ENCODE results near the gene SLX4IP.

The SLX4IP gene

GRCh38 chr20:10603971-10604864 lies 169.1 kb downstream of the SLX4IP start:
- H3K4me3 ChIP-seq (ENCODE audit: low read depth, low read length): no peak overlapping the region
- no peak for TF ChIP-seq CTCF (IDR thresholded peaks at IDR 0.05; ENCODE audit: insufficient read depth, low read depth, low read length, missing control alignments)
- DNase-seq (ENCODE audit: low read depth): no peak

- DNase-seq (ENCODE audit: low read depth): no peak
- H3K4me3 ChIP-seq (ENCODE audit: low read depth, low read length): no peak overlapping the region
- no peak for TF ChIP-seq CTCF (IDR thresholded peaks at IDR 0.05; ENCODE audit: insufficient read depth, low read depth, low read length, missing control alignments)
Observed at GRCh38 chr20:10604865-10605440, 169.8 kb downstream of the SLX4IP start.

GRCh38 chr20:10605547-10606195 lies 170.6 kb downstream of the SLX4IP start:
- no peak for TF ChIP-seq CTCF (IDR thresholded peaks at IDR 0.05; ENCODE audit: insufficient read depth, low read depth, low read length, missing control alignments)
- H3K4me3 ChIP-seq (ENCODE audit: low read depth, low read length): no peak overlapping the region
- no peak for DNase-seq (ENCODE audit: low read depth)

GRCh38 chr20:10609276-10609675 lies 174.2 kb downstream of the SLX4IP start:
- DNase-seq (ENCODE audit: low read depth): no peak
- H3K4me3 ChIP-seq (ENCODE audit: low read depth, low read length): no peak overlapping the region
- no peak for TF ChIP-seq CTCF (IDR thresholded peaks at IDR 0.05; ENCODE audit: insufficient read depth, low read depth, low read length, missing control alignments)

GRCh38 chr20:10609770-10610169 lies 174.7 kb downstream of the SLX4IP start:
- H3K4me3 ChIP-seq (ENCODE audit: low read depth, low read length): no peak overlapping the region
- TF ChIP-seq CTCF (IDR thresholded peaks at IDR 0.05; ENCODE audit: insufficient read depth, low read depth, low read length, missing control alignments): no peak
- no peak for DNase-seq (ENCODE audit: low read depth)

GRCh38 chr20:10610251-10610650 lies 175.1 kb downstream of the SLX4IP start:
- TF ChIP-seq CTCF (IDR thresholded peaks at IDR 0.05; ENCODE audit: insufficient read depth, low read depth, low read length, missing control alignments): no peak
- DNase-seq (ENCODE audit: low read depth): no peak
- H3K4me3 ChIP-seq (ENCODE audit: low read depth, low read length): no peak overlapping the region

Measured in GM12865 (cell line).